ENCODE data around the gene HDAC9.

DNA sequence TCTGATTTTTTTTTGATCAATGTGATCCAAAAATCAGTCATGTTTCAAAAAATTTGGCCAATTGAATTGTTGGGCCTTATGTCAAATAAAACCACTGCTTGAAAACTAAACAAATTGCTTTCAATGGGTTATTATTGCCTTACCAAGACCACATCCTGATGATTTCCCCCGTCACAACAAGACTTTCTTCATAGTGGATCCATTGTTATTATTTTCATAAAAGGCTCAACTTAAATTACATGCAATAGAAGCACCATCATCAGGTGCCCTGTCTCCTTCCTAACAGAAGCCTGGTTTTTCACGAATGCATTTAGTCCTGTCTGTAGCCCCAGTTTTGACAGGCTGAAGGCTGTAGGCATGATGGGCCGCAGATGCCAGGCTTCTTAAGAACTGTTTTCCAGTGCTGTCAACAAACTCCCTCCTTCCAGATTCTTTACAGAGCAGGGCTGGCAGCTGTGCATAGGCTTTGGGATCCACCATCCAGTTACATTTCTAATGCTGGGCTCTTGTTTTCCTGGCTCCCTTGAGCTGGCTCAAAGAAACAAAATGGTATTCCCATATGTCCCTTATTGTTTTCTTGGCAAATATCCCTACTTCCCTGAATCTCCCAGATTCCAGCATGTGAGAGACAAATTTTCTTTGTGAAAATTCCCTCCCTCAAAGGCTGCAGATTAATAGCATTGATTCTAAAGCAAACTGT lies 319.9 kb downstream of the HDAC9 start:
- no peak for TF ChIP-seq CHD2 (IDR thresholded peaks at IDR 0.05; ENCODE audit: low read length, partially characterized antibody)
- TF ChIP-seq POLR2AphosphoS5 (IDR thresholded peaks at IDR 0.05; ENCODE audit: low read depth, low read length): no peak
- TF ChIP-seq MXI1 (IDR thresholded peaks at IDR 0.05; ENCODE audit: low read depth, low read length): no peak
- no peak for TF ChIP-seq TAF1 (IDR thresholded peaks at IDR 0.05; ENCODE audit: borderline replicate concordance, low read depth, low read length)
- TF ChIP-seq, protein P1, sequence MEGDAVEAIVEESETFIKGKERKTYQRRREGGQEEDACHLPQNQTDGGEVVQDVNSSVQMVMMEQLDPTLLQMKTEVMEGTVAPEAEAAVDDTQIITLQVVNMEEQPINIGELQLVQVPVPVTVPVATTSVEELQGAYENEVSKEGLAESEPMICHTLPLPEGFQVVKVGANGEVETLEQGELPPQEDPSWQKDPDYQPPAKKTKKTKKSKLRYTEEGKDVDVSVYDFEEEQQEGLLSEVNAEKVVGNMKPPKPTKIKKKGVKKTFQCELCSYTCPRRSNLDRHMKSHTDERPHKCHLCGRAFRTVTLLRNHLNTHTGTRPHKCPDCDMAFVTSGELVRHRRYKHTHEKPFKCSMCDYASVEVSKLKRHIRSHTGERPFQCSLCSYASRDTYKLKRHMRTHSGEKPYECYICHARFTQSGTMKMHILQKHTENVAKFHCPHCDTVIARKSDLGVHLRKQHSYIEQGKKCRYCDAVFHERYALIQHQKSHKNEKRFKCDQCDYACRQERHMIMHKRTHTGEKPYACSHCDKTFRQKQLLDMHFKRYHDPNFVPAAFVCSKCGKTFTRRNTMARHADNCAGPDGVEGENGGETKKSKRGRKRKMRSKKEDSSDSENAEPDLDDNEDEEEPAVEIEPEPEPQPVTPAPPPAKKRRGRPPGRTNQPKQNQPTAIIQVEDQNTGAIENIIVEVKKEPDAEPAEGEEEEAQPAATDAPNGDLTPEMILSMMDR (IDR thresholded peaks at IDR 0.05): no peak
- TF ChIP-seq EP300 (IDR thresholded peaks at IDR 0.05; ENCODE audit: borderline replicate concordance in 1 of 2, low read depth in 1 of 2, low read length in 1 of 2): no peak
- TF ChIP-seq, protein P2, sequence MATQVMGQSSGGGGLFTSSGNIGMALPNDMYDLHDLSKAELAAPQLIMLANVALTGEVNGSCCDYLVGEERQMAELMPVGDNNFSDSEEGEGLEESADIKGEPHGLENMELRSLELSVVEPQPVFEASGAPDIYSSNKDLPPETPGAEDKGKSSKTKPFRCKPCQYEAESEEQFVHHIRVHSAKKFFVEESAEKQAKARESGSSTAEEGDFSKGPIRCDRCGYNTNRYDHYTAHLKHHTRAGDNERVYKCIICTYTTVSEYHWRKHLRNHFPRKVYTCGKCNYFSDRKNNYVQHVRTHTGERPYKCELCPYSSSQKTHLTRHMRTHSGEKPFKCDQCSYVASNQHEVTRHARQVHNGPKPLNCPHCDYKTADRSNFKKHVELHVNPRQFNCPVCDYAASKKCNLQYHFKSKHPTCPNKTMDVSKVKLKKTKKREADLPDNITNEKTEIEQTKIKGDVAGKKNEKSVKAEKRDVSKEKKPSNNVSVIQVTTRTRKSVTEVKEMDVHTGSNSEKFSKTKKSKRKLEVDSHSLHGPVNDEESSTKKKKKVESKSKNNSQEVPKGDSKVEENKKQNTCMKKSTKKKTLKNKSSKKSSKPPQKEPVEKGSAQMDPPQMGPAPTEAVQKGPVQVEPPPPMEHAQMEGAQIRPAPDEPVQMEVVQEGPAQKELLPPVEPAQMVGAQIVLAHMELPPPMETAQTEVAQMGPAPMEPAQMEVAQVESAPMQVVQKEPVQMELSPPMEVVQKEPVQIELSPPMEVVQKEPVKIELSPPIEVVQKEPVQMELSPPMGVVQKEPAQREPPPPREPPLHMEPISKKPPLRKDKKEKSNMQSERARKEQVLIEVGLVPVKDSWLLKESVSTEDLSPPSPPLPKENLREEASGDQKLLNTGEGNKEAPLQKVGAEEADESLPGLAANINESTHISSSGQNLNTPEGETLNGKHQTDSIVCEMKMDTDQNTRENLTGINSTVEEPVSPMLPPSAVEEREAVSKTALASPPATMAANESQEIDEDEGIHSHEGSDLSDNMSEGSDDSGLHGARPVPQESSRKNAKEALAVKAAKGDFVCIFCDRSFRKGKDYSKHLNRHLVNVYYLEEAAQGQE (IDR thresholded peaks at IDR 0.05; ENCODE audit: low read depth, low read length): no peak

All from SK-N-SH (cell line).